Dendritic cell treated with granulocyte-macrophage colony-stimulating factor and Interleukin-4, amounts not matched to agents 40 ng/mL and 50 ng/mL, for 4 days (primary cell): ENCODE data around the gene BRSK1.

Experiments
- H3K27ac Mint-ChIP-seq: one replicate; pipeline ENCODE4 v1.8.0; 2022; ENCODE audit warnings: mild to moderate bottlenecking, mixed read lengths
- H3K27me3 Mint-ChIP-seq: one replicate; pipeline ENCODE4 v1.8.0; 2022; ENCODE audit warnings: mild to moderate bottlenecking, mixed read lengths
- H3K36me3 Mint-ChIP-seq: one replicate; pipeline ENCODE4 v1.8.0; 2022; ENCODE audit warnings: low read depth, mixed read lengths
- H3K4me1 Mint-ChIP-seq: one replicate; pipeline ENCODE4 v1.8.0; 2022; ENCODE audit warnings: low read depth, mixed read lengths
- H3K4me3 Mint-ChIP-seq: one replicate; pipeline ENCODE4 v1.8.0; 2022; ENCODE audit warnings: mild to moderate bottlenecking, moderate library complexity, mixed read lengths
- H3K9me3 Mint-ChIP-seq: one replicate; pipeline ENCODE4 v1.8.0; 2022; ENCODE audit warnings: mixed read lengths
- intact Hi-C: fragments of 100-400 bp; cut with micrococcal nuclease; formaldehyde crosslinking; loops from one replicate; pipeline ENCODE4 v1.15.0; 2022

Gene BRSK1

DNA sequence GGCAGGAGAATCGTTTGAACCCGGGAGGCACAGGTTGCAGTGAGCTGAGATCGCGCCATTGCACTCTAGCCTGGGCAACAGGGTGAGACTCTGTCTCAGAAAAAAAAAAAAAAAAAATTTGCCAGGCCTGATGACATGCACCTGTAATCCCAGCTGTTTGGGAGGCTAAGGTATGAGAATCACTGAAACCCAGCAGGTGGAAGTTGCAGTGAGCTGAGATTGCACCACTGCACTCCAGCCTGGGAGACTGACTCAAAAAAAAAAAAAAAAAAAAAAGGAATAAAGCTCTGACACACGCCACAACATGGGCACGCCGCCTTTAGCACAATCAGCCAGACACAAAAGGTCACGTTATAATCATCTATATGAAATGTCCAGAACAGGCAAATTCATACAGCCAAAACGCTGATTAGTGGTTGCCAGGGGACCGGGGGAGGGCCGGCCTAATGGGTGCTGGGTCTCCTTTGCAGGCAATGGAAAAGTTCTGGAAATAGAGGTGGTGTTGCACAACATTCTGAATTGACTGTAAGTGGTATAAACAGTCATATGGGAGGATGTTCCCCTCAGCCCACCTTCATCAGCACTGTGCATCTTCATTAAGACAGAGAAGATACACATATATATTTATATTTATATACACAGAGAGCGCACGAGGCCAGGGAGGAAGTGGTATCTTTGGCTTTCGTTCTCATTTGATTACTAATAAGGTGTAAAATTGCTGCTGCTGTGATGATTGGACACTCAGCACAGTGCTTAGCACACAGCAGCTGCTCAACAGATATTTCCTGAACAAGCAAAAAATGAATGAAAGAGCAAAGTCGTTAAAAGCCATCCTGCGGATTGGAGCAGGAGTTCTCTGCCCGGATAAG lies 7.7 kb upstream of the BRSK1 start:
- peak overlapping the region; percentile 10 for H3K27ac Mint-ChIP-seq
- peaks cover 63% of the 10 kb centered on the region for H3K36me3 Mint-ChIP-seq
- H3K27me3 Mint-ChIP-seq, result no peaks in the 10 kb centered on the region
- H3K9me3 Mint-ChIP-seq, result no peaks in the 10 kb centered on the region
- intact Hi-C loops, result no loop called here
- no peak overlapping the region for H3K4me3 Mint-ChIP-seq
- peaks cover 32% of the 10 kb centered on the region for H3K4me1 Mint-ChIP-seq

DNA sequence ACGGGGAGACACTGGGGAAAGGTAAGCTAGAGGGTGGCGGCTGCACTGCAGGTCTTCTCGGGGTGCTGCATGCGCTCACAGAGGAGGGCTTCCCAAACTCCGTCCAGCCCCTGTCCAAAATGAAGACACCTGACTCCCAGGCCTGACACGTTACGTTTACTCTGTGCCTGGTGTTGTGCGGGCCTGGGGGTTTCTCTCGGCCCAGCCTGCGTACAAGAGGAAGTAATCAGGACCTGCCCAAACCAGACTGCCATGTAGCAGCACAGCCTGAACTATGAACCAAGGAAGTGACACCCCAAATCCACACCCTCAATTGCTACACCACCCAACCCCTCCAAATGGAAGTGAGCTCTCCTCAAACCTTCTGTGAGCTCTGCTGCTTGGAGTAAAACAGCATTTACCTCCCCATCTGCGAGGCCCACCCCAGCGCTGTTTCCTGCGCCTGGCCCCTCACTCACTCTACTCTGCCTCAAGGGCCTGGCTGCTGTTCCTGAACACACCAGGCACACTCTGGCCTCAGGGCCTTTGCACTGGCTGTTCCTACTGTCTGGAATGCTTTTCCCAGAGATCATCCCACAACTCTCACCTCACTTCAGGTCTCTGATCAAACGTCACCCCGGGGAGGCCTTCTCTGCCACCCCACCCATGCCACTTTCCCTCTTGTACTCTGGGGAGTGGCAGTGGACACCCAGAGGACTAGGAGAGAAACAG lies 6.9 kb upstream of the BRSK1 start:
- Mint-ChIP-seq H3K4me1 (peaks cover 34% of the 10 kb centered on the region), H3K4me3 (no peak overlapping the region), H3K36me3 (peaks cover 55% of the 10 kb centered on the region), H3K27ac (peak overlapping the region; percentile 10), H3K9me3 (no peaks in the 10 kb centered on the region), H3K27me3 (no peaks in the 10 kb centered on the region)
- intact Hi-C loops, result no loop called here

DNA sequence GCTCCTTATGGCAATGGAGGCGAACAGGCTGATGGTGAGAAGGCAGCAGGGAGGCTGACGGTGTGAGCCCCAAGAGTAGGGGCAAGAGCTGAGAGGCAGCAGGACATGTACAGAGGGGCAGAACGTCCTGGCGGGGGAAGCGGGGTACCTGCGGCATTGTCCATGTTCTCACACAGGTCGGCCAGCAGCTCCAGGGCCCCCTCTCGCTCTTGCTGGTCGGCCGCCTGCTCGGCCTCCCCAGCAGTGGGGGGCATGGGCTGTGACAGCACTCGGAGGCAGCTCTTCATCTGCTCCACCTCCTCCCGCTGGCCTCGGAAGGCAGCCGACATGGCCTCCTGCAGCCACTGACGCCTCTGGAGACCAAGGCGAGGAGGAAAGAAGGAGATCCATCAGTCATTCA lies 6.3 kb upstream of the BRSK1 start:
- Mint-ChIP-seq H3K27me3 (no peaks in the 10 kb centered on the region), H3K9me3 (no peaks in the 10 kb centered on the region), H3K4me1 (peaks cover 34% of the 10 kb centered on the region), H3K27ac (peak overlapping the region; percentile 10), H3K36me3 (peaks cover 49% of the 10 kb centered on the region), H3K4me3 (no peak overlapping the region)
- intact Hi-C loops, result no loop called here

DNA sequence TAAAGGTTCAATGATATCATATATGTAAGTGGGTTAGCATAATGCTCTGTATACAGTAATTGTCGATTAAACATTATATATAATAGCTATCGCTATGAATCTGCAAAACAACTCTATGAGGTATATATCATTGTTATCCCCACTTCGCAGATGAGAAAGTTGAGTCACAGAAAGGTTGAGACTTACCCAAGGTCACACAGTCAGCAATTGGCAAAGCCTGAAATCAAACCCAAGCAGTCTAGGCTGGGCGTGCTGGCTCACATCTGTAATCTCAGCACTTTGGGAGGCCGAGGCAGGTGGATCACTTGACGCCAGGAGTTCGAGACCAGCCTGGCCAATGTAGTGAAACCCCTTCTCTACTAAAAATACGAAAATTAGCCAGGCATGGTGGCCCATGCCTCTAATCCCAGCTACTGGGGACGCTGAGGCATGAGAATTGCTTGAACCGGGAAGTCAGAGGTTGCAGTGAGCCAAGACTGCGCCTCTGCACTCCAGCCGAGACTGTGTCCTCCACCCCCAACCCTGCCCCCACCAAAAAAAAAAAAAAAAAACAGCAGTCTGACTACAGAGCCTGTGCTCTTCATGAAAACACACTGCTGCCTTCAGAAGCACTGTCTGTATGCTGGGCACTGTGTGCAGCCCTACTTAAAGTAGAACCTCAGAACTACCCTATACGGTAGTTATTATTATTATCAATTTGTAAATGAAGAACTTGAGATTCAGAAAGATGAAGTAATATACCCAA lies 5.2 kb upstream of the BRSK1 start:
- H3K27me3 Mint-ChIP-seq, result peaks cover 5% of the 10 kb centered on the region
- H3K9me3 Mint-ChIP-seq, result no peaks in the 10 kb centered on the region
- H3K4me3 Mint-ChIP-seq, result no peak overlapping the region
- H3K4me1 Mint-ChIP-seq, result peaks cover 34% of the 10 kb centered on the region
- intact Hi-C loops, result no loop called here
- peaks cover 38% of the 10 kb centered on the region for H3K36me3 Mint-ChIP-seq
- peak overlapping the region; percentile 92 for H3K27ac Mint-ChIP-seq

DNA sequence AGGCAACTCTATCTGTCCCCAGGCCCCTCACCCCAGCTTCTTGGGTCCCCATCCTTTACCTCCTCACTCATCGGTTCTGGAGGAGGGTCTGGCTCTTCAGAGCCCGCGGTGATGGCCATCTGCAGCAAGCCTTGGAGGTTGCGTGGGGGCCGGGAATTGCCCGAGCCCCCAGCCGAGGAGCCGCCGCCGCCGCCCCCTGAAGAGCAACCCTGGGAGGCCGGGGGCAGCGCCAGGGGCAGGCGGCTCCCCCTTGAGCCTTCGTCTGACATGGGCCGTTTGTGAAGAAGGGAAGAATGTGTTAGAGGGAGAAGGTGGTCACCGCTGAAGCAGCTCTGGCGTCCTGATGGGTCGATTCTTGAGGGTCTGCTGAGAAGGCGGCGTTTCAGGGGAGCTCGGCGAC lies 4.5 kb upstream of the BRSK1 start:
- Mint-ChIP-seq H3K36me3 (peaks cover 30% of the 10 kb centered on the region), H3K27ac (peak overlapping the region; percentile 92), H3K4me1 (peaks cover 34% of the 10 kb centered on the region), H3K4me3 (peak overlapping the region; percentile 91), H3K9me3 (no peaks in the 10 kb centered on the region), H3K27me3 (peaks cover 7% of the 10 kb centered on the region)
- intact Hi-C loops, result no loop called here

DNA sequence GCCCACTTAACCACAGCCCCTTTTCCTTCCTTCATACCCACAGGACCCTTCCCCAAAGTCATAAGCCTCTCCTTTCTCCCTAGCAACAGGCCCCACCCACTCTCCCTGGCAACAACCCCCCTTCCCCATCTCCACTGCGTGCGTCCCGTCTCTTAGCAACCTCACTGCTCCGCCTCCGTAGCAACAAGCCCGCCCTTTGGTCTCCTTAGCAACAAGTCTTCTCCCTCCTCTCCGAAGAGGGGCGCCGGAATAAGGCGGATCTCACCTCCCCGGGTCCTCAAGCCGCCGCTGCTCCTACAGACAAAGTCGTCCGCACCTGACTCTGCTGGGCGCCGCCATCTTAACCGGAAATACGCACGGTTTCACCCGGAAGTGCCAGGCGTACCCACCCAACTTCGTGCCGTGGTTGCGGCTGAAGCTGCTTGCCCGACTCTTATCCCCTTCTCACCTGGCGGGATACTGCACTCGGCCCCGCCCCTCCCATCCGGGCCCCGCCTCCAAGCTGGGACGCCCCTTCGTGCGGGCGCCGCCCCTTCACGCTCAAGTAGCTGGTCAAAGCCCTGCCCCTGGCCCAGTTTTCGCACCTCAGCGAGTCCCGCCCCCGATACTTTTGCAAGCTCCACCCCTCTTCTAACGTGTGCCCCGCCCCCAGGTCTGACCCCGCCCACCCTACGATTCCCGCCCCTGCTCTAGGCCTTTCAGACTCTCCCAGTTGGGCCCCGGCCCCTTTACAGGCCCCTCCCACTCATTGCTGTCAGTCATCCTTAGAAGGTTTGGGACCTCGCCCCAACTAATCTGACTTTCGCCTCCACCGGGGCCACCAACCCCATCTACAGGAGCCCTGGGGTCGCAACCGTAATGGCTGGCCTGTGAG lies 3.8 kb upstream of the BRSK1 start, which contains the start of gene HSPBP1:
TSS of gene HSPBP1 (minus strand) at position 341 of the 874 bp plus-strand sequence. CDS start 502 bp downstream, outside the sequence.
- peaks cover 34% of the 10 kb centered on the region for H3K4me1 Mint-ChIP-seq
- peaks cover 14% of the 10 kb centered on the region for H3K27me3 Mint-ChIP-seq
- H3K27ac Mint-ChIP-seq, result peak within 1 kb of the TSS; percentile 92
- intact Hi-C loops, result loop anchor here (1.0 kb wide), 1 partner anchor 21 kb away; the partner anchor contains the start of gene PPP6R1
- H3K9me3 Mint-ChIP-seq, result no peaks in the 10 kb centered on the region
- H3K4me3 Mint-ChIP-seq, result peak within 1 kb of the TSS; percentile 91
- H3K36me3 Mint-ChIP-seq, result peaks cover 24% of the 10 kb centered on the region

DNA sequence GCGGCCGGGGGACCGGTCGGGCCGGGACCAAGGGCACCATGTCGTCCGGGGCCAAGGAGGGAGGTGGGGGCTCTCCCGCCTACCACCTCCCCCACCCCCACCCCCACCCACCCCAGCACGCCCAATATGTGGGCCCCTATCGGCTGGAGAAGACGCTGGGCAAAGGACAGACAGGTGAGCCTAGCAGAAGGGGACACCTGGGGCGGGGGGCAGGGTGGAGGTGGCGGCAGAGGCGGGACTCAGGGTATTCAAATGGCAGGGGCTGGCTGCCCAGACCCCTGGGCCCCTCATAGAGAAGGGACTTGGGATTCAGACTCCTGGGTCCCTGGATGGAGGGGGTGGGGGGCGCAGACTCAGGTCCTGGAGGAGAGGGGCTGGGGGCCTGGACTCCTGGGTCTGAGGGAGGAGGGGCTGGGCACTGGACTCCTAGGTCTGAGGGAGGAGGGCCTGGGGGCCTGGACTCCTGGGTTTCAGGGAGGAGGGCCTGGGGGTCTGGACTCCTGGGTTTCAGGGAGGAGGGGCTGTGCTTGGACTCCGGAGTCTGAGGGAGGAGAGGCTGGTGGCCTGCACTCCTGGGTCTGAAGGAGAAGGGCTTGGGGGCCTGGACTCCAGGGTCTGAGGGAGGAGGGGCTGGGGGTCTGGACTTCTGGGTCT lies 735 bp downstream of the BRSK1 start:
- intact Hi-C loops, result no loop called here
- no peak overlapping the region for H3K4me3 Mint-ChIP-seq

DNA sequence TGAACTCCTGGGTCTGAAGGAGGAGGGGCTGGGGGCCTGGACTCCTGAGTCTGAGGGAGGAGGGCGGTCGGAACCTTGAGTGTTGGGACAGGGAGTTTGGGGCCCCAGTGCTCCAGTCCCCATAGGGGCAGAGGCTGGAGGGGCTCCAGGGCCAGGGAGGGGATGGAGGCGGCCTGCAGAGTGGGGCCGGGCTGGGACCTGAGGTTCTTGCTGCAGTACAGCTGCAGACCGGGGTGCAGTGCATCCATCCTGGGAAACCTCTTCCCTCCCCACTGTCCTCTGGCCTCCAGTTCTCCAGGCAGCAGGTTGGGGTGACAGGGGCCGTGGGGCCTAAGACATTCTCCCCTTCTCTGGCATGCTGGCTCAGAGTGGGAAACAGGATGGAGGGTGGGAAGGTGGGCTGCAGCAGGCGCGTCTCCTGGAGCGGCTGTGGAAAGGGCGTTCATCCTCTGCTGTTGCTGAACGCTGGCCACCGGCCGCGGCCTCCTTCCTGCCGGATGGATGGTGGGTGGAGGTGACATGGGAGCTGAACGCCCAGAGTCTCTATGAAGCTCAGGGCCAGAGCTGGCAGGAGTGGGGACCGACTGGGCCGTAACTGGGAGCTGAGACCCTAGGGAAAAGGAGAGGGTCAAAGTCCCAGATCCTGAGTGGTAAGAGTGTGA lies 1.6 kb downstream of the BRSK1 start:
- Mint-ChIP-seq H3K36me3 (no peaks in the 10 kb centered on the region), H3K27me3 (peaks cover 43% of the 10 kb centered on the region), H3K27ac (no peak overlapping the region), H3K4me3 (no peak overlapping the region), H3K9me3 (no peaks in the 10 kb centered on the region), H3K4me1 (peaks cover 9% of the 10 kb centered on the region)
- intact Hi-C loops, result no loop called here

More for the DNA sequence above, 735 bp downstream of the BRSK1 start:
- Mint-ChIP-seq H3K4me1 (peaks cover 16% of the 10 kb centered on the region), H3K9me3 (no peaks in the 10 kb centered on the region), H3K27ac (no peak overlapping the region), H3K27me3 (peaks cover 42% of the 10 kb centered on the region), H3K36me3 (peaks cover 6% of the 10 kb centered on the region)

DNA sequence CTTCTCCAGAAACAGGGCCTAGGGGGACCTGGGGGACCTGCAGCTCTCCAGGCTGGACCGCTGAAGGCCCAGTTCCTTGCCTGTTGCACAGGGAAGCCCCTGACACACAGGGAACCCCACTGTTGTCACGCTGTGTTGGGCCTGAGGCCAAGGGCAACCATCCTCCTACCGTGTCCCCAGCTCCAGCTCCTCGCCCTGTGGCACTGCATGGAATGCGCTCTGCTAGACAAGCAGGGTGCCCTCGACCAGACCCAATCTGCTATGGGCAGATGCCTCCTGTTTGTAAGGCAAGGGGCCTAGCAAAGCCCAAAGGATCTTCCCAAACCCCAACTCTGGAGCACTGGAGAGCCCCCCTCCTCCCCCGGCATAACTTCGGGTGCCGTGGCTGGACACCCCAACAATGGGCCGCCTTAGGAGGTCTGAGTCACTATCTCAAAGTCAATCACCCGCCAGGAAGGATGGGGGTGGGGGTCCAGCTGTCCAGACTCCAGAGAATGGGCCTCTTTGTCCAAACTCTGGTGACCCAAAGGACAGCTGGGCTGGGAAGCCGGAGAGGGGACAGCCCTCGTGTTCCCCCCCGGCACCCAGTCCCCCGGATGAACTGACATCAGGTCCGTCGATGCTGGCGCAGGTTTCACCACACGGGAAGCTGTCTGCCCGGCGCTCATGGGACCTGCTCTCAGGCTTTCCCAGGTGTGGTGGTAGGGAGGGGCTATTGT lies 3.7 kb downstream of the BRSK1 start:
- Mint-ChIP-seq H3K27me3 (peaks cover 43% of the 10 kb centered on the region), H3K9me3 (no peaks in the 10 kb centered on the region), H3K4me3 (no peak overlapping the region), H3K4me1 (no peaks in the 10 kb centered on the region), H3K36me3 (no peaks in the 10 kb centered on the region), H3K27ac (no peak overlapping the region)
- intact Hi-C loops, result no loop called here

DNA sequence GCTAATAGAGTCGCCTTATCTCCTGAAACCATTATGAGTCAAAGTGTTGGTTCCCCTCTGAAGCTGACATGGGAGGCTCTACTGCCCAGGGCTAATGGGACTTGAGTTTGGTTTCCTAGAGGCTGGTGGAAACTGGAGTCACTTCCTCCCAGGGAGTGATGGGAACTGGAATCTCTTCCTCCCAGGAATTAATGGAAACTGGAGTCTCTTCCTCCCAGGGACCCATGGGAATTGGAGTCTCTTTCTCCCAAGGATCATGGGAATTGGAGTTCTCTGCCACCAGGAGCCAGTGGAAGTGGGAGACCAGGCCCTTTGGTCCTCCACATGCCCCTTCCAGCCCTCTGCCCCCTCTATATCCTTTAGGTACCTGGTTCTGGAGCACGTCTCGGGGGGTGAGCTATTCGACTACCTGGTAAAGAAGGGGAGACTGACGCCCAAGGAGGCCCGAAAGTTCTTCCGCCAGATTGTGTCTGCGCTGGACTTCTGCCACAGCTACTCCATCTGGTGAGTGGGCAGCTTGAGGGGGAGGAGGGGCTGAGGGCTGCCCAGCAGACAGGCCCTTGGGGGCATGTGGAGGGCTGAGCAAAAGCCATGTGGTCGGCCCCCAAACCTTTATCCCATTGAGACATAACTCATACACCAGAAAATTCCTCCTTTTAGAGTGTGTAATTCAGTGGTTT lies 5.5 kb downstream of the BRSK1 start:
- Mint-ChIP-seq H3K4me1 (no peaks in the 10 kb centered on the region), H3K27ac (no peak overlapping the region), H3K9me3 (no peaks in the 10 kb centered on the region), H3K4me3 (no peak overlapping the region), H3K27me3 (peaks cover 36% of the 10 kb centered on the region), H3K36me3 (no peaks in the 10 kb centered on the region)
- intact Hi-C loops, result no loop called here

DNA sequence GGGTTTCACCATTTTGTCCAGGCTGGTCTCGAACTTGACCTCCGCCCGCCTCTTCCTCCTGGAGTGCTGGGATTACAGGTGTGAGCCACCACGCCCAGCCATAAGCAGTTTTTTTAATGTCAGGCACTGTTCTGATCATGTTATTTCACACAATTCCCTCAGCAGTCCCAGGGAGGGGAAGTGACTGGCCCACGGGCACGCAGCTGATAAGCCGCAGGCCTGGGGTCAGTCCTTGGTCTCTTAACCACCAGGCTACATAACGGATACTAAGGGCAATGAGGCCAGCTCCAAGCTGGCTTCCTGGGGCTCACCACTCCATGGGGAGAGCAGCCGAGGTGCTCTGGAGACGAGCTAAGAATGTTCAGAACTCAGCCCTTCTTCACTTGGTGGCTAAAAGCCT lies 13.5 kb downstream of the BRSK1 start:
- peaks cover 11% of the 10 kb centered on the region for H3K4me1 Mint-ChIP-seq
- no peak overlapping the region for H3K27ac Mint-ChIP-seq
- H3K36me3 Mint-ChIP-seq, result no peaks in the 10 kb centered on the region
- intact Hi-C loops, result loop anchor here (10.0 kb wide), 1 partner anchor 152 kb away; the partner anchor contains the start of gene TNNT1
- H3K27me3 Mint-ChIP-seq, result peaks cover 21% of the 10 kb centered on the region
- H3K4me3 Mint-ChIP-seq, result no peak overlapping the region
- no peaks in the 10 kb centered on the region for H3K9me3 Mint-ChIP-seq
